ENCODE results near the gene ADCY9. TPM values are rescaled to one million over a fixed set of nuclear protein-coding genes. Genes with fewer than 3 reads are reported as not detected.

Gene ADCY9
- total and polyA plus RNA-seq, 2 experiments from 2014 or later: 2.2 to 18.3 TPM

GRCh38 chr16:3968551-3968950, 147.7 kb downstream of the ADCY9 start (continued):
- TF ChIP-seq, protein P1, sequence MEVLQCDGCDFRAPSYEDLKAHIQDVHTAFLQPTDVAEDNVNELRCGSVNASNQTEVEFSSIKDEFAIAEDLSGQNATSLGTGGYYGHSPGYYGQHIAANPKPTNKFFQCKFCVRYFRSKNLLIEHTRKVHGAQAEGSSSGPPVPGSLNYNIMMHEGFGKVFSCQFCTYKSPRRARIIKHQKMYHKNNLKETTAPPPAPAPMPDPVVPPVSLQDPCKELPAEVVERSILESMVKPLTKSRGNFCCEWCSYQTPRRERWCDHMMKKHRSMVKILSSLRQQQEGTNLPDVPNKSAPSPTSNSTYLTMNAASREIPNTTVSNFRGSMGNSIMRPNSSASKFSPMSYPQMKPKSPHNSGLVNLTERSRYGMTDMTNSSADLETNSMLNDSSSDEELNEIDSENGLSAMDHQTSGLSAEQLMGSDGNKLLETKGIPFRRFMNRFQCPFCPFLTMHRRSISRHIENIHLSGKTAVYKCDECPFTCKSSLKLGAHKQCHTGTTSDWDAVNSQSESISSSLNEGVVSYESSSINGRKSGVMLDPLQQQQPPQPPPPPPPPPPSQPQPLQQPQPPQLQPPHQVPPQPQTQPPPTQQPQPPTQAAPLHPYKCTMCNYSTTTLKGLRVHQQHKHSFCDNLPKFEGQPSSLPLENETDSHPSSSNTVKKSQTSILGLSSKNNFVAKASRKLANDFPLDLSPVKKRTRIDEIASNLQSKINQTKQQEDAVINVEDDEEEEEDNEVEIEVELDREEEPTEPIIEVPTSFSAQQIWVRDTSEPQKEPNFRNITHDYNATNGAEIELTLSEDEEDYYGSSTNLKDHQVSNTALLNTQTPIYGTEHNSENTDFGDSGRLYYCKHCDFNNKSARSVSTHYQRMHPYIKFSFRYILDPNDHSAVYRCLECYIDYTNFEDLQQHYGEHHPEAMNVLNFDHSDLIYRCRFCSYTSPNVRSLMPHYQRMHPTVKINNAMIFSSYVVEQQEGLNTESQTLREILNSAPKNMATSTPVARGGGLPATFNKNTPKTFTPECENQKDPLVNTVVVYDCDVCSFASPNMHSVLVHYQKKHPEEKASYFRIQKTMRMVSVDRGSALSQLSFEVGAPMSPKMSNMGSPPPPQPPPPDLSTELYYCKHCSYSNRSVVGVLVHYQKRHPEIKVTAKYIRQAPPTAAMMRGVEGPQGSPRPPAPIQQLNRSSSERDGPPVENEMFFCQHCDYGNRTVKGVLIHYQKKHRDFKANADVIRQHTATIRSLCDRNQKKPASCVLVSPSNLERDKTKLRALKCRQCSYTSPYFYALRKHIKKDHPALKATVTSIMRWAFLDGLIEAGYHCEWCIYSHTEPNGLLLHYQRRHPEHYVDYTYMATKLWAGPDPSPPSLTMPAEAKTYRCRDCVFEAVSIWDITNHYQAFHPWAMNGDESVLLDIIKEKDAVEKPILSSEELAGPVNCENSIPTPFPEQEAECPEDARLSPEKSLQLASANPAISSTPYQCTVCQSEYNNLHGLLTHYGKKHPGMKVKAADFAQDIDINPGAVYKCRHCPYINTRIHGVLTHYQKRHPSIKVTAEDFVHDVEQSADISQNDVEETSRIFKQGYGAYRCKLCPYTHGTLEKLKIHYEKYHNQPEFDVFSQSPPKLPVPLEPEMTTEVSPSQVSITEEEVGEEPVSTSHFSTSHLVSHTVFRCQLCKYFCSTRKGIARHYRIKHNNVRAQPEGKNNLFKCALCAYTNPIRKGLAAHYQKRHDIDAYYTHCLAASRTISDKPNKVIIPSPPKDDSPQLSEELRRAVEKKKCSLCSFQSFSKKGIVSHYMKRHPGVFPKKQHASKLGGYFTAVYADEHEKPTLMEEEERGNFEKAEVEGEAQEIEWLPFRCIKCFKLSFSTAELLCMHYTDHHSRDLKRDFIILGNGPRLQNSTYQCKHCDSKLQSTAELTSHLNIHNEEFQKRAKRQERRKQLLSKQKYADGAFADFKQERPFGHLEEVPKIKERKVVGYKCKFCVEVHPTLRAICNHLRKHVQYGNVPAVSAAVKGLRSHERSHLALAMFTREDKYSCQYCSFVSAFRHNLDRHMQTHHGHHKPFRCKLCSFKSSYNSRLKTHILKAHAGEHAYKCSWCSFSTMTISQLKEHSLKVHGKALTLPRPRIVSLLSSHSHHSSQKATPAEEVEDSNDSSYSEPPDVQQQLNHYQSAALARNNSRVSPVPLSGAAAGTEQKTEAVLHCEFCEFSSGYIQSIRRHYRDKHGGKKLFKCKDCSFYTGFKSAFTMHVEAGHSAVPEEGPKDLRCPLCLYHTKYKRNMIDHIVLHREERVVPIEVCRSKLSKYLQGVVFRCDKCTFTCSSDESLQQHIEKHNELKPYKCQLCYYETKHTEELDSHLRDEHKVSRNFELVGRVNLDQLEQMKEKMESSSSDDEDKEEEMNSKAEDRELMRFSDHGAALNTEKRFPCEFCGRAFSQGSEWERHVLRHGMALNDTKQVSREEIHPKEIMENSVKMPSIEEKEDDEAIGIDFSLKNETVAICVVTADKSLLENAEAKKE (CRISPR knock-in tag; IDR thresholded peaks at IDR 0.05): no peak
- no peak for TF ChIP-seq ZNF114 (CRISPR knock-in tag; IDR thresholded peaks at IDR 0.05)

DNA sequence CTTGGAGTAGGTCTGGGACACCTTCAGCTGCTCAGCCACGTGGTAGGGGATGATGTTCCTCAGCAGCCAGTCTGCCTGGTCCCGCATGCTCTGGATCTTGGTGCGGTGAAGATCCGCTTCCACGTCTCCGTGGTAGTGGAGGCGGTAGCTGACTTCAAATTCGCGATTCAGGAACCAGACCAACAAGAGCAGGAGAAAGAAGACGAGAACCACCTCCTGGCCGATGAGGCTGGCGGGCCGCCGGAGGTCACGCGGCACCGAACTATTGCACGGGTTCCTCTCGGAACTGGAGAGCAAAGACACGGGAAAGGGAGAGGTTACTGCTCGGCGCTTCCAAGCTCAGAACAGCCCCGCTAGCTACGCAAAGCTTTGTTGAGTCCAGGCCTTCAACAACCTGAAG, 149.6 kb downstream of the ADCY9 start:
- no peaks in the 10 kb centered on the region for H3K27me3 ChIP-seq (ENCODE audit: insufficient read depth)
- H3K9me3 Mint-ChIP-seq: no peaks in the 10 kb centered on the region
- no peak overlapping the region for H3K27ac Mint-ChIP-seq
- DNase-seq (ENCODE audit: low spot score) (no peak), ATAC-seq (no peak)
- H2AFZ ChIP-seq: no peak overlapping the region
- peaks cover 22% of the 10 kb centered on the region for H3K4me1 Mint-ChIP-seq
- H3K4me3 ChIP-seq: no peak overlapping the region
- no peaks in the 10 kb centered on the region for H3K9me2 ChIP-seq (ENCODE audit: insufficient read depth)
- H3K4me3 Mint-ChIP-seq: no peak overlapping the region
- H3K36me3 ChIP-seq (ENCODE audit: insufficient read depth): no peaks in the 10 kb centered on the region; the same call in 1 of the 2 replicates
- no peaks in the 10 kb centered on the region for H3F3A ChIP-seq (replicated peaks; ENCODE audit: low read depth)
- no peaks in the 10 kb centered on the region for H3K79me2 ChIP-seq (replicated peaks; ENCODE audit: insufficient read depth)
- peaks cover 7% of the 10 kb centered on the region for H3K27me3 Mint-ChIP-seq (ENCODE audit: insufficient read depth, low read depth, poor library complexity)
- H3K27ac ChIP-seq (ENCODE audit: low read depth): no peak overlapping the region
- peaks cover 15% of the 10 kb centered on the region for H3K4me1 ChIP-seq (ENCODE audit: insufficient read depth)
- H3K4me2 ChIP-seq: no peak overlapping the region
- H3K36me3 Mint-ChIP-seq (ENCODE audit: low read depth): peaks cover 6% of the 10 kb centered on the region; the same call in 1 of the 3 replicates
- no peaks in the 10 kb centered on the region for H4K20me1 ChIP-seq (replicated peaks; ENCODE audit: insufficient read depth)
- no peak for TF ChIP-seq JUNB (IDR thresholded peaks at IDR 0.05; ENCODE audit: unreplicated experiment)
- TF ChIP-seq POLR2AphosphoS5 (IDR thresholded peaks at IDR 0.05; ENCODE audit: low read depth): no peak
- TF ChIP-seq ZNF331 (CRISPR knock-in tag; IDR thresholded peaks at IDR 0.05; ENCODE audit: low read depth): no peak
- TF ChIP-seq, protein P2, sequence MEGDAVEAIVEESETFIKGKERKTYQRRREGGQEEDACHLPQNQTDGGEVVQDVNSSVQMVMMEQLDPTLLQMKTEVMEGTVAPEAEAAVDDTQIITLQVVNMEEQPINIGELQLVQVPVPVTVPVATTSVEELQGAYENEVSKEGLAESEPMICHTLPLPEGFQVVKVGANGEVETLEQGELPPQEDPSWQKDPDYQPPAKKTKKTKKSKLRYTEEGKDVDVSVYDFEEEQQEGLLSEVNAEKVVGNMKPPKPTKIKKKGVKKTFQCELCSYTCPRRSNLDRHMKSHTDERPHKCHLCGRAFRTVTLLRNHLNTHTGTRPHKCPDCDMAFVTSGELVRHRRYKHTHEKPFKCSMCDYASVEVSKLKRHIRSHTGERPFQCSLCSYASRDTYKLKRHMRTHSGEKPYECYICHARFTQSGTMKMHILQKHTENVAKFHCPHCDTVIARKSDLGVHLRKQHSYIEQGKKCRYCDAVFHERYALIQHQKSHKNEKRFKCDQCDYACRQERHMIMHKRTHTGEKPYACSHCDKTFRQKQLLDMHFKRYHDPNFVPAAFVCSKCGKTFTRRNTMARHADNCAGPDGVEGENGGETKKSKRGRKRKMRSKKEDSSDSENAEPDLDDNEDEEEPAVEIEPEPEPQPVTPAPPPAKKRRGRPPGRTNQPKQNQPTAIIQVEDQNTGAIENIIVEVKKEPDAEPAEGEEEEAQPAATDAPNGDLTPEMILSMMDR (conservative IDR thresholded peaks at IDR 0.05; ENCODE audit: low read depth in 2 of 2): no peak
- TF ChIP-seq CREB1 (CRISPR knock-in tag; IDR thresholded peaks at IDR 0.05; ENCODE audit: low read depth): no peak
- TF ChIP-seq EZH2 (IDR thresholded peaks at IDR 0.05; ENCODE audit: low read depth, unreplicated experiment): no peak
- TF ChIP-seq, protein P3, sequence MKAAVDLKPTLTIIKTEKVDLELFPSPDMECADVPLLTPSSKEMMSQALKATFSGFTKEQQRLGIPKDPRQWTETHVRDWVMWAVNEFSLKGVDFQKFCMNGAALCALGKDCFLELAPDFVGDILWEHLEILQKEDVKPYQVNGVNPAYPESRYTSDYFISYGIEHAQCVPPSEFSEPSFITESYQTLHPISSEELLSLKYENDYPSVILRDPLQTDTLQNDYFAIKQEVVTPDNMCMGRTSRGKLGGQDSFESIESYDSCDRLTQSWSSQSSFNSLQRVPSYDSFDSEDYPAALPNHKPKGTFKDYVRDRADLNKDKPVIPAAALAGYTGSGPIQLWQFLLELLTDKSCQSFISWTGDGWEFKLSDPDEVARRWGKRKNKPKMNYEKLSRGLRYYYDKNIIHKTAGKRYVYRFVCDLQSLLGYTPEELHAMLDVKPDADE (IDR thresholded peaks at IDR 0.05): no peak
- TF ChIP-seq NANOG (IDR thresholded peaks at IDR 0.05; ENCODE audit: borderline replicate concordance): no peak

All from GM23338 (cell line).